ENCODE data around the gene NFAT5. TPM values are rescaled to one million over a fixed set of nuclear protein-coding genes. Genes with fewer than 3 reads are reported as not detected.

The NFAT5 gene
- total RNA-seq, 1 donor from 2014 or later: 25.6 TPM

DNA sequence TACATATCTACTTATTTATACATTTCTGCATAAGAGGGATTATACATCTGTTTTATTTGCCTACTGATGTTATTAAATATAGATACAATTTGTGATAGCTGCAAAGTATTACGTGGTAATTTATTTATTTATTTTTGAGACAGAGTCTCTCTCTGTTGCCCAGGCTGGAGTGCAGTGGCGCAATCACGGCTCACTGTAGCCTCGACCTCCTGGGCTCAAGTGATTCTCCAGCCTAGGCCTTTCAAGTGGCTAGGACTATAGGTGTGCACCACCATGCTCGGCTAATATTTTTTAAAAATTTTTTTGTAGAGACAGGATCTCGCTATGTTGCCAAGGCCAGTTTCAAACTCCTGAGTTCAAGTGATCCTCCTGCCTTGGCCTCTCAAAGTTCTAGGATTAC is 35.5 kb downstream of the NFAT5 start:
- H3K4me1 Mint-ChIP-seq: no peaks in the 10 kb centered on the region
- H3K4me3 Mint-ChIP-seq: no peak overlapping the region
- H3K36me3 Mint-ChIP-seq (ENCODE audit: low read depth): no peaks in the 10 kb centered on the region
- DNase-seq (ENCODE audit: low read depth, low spot score): no peak
- H3K9me3 Mint-ChIP-seq: no peaks in the 10 kb centered on the region
- H3K27me3 Mint-ChIP-seq (ENCODE audit: low read depth): no peaks in the 10 kb centered on the region
- TF ChIP-seq CTCF (conservative IDR thresholded peaks at IDR 0.05): no peak
- no peak overlapping the region for H3K27ac Mint-ChIP-seq (ENCODE audit: unreplicated experiment)

GRCh38 chr16:69606985-69607384 is 41.2 kb downstream of the NFAT5 start:
- no peak for TF ChIP-seq CTCF (conservative IDR thresholded peaks at IDR 0.05)
- no peak overlapping the region for H3K27ac Mint-ChIP-seq (ENCODE audit: unreplicated experiment)
- DNase-seq (ENCODE audit: low read depth, low spot score): no peak
- no peak overlapping the region for H3K4me3 Mint-ChIP-seq
- H3K27me3 Mint-ChIP-seq (ENCODE audit: low read depth): no peaks in the 10 kb centered on the region
- H3K36me3 Mint-ChIP-seq (ENCODE audit: low read depth): no peaks in the 10 kb centered on the region
- no peaks in the 10 kb centered on the region for H3K9me3 Mint-ChIP-seq
- peaks cover 7% of the 10 kb centered on the region for H3K4me1 Mint-ChIP-seq

- Mint-ChIP-seq H3K4me1 (peaks cover 7% of the 10 kb centered on the region), H3K36me3 (ENCODE audit: low read depth) (no peaks in the 10 kb centered on the region), H3K27me3 (ENCODE audit: low read depth) (no peaks in the 10 kb centered on the region), H3K9me3 (no peaks in the 10 kb centered on the region), H3K27ac (ENCODE audit: unreplicated experiment) (no peak overlapping the region), H3K4me3 (no peak overlapping the region)
- TF ChIP-seq CTCF (conservative IDR thresholded peaks at IDR 0.05): no peak
- DNase-seq (ENCODE audit: low read depth, low spot score): no peak
These were observed 41.9 kb downstream of the NFAT5 start for GRCh38 chr16:69607674-69608073.

GRCh38 chr16:69610356-69610755 is 44.6 kb downstream of the NFAT5 start:
- H3K4me3 Mint-ChIP-seq: no peak overlapping the region
- no peaks in the 10 kb centered on the region for H3K27me3 Mint-ChIP-seq (ENCODE audit: low read depth)
- no peak overlapping the region for H3K27ac Mint-ChIP-seq (ENCODE audit: unreplicated experiment)
- peaks cover 17% of the 10 kb centered on the region for H3K4me1 Mint-ChIP-seq
- no peaks in the 10 kb centered on the region for H3K9me3 Mint-ChIP-seq
- DNase-seq (ENCODE audit: low read depth, low spot score): no peak
- no peaks in the 10 kb centered on the region for H3K36me3 Mint-ChIP-seq (ENCODE audit: low read depth)
- TF ChIP-seq CTCF (conservative IDR thresholded peaks at IDR 0.05): no peak

- DNase-seq (ENCODE audit: low read depth, low spot score): no peak
- peaks cover 17% of the 10 kb centered on the region for H3K4me1 Mint-ChIP-seq
These were observed 45.4 kb downstream of the NFAT5 start for GRCh38 chr16:69611103-69611640.

More at GRCh38 chr16:69611103-69611640, 45.4 kb downstream of the NFAT5 start:
- H3K4me3 Mint-ChIP-seq: no peak overlapping the region
- H3K27me3 Mint-ChIP-seq (ENCODE audit: low read depth): no peaks in the 10 kb centered on the region
- no peak overlapping the region for H3K27ac Mint-ChIP-seq (ENCODE audit: unreplicated experiment)
- H3K9me3 Mint-ChIP-seq: no peaks in the 10 kb centered on the region
- H3K36me3 Mint-ChIP-seq (ENCODE audit: low read depth): no peaks in the 10 kb centered on the region
- TF ChIP-seq CTCF (conservative IDR thresholded peaks at IDR 0.05): no peak
